HG02970 (cell line): ENCODE results near the gene KLF6.

Source experiments
- ATAC-seq: cut with Tn5 transposase; IDR thresholded peaks from one replicate; pipeline ENCODE4 v1.9.1; 2021; ENCODE audit warnings: mild to moderate bottlenecking, moderate library complexity, moderate number of reproducible peaks; ENCODE audit not compliant: unreplicated experiment, low FRiP score

KLF6 gene

GRCh38 chr10:3812141-3812540, 27.1 kb upstream of the KLF6 start:
- no peak for ATAC-seq

GRCh38 chr10:3811291-3811870, 26.4 kb upstream of the KLF6 start:
- ATAC-seq = peak; percentile 77

- no peak for ATAC-seq
Observed at GRCh38 chr10:3808689-3809199, 23.7 kb upstream of the KLF6 start.

GRCh38 chr10:3807928-3808496, 23.0 kb upstream of the KLF6 start:
- no peak for ATAC-seq

GRCh38 chr10:3807211-3807927, 22.4 kb upstream of the KLF6 start:
- no peak for ATAC-seq

GRCh38 chr10:3806603-3807002, 21.6 kb upstream of the KLF6 start:
- no peak for ATAC-seq

GRCh38 chr10:3805791-3806461, 20.9 kb upstream of the KLF6 start:
- no peak for ATAC-seq

GRCh38 chr10:3805201-3805790, 20.3 kb upstream of the KLF6 start:
- no peak for ATAC-seq

GRCh38 chr10:3803927-3804741, 19.1 kb upstream of the KLF6 start:
- ATAC-seq = no peak

GRCh38 chr10:3803295-3803926, 18.4 kb upstream of the KLF6 start:
- ATAC-seq = no peak

GRCh38 chr10:3802526-3803265, 17.7 kb upstream of the KLF6 start:
- no peak for ATAC-seq

GRCh38 chr10:3801558-3802192, 16.7 kb upstream of the KLF6 start:
- ATAC-seq = no peak

GRCh38 chr10:3800586-3800985, 15.6 kb upstream of the KLF6 start:
- ATAC-seq = no peak

GRCh38 chr10:3797750-3798149, 12.7 kb upstream of the KLF6 start:
- ATAC-seq = no peak

- no peak for ATAC-seq
Observed at GRCh38 chr10:3793553-3793952, 8.5 kb upstream of the KLF6 start.

GRCh38 chr10:3792710-3793219, 7.8 kb upstream of the KLF6 start:
- no peak for ATAC-seq

GRCh38 chr10:3791974-3792633, 7.1 kb upstream of the KLF6 start:
- ATAC-seq = no peak

- no peak for ATAC-seq
Observed at GRCh38 chr10:3790858-3791257, 5.8 kb upstream of the KLF6 start.
